Heart left ventricle (tissue), 16 donors: ENCODE results near the gene CAMP. TPM values are rescaled to one million over a fixed set of nuclear protein-coding genes. Genes with fewer than 3 reads are reported as not detected.

Source experiments
- ATAC-seq, 4 donors: fragments of 200-7000 bp; cut with Tn5 transposase; one replicate each; pipeline ENCODE4 v1.9.1; 2020 to 2022; ENCODE audit warnings: moderate library complexity in 4 of 4, mild to moderate bottlenecking in 3 of 4, moderate number of reproducible peaks in 1 of 4
- DNase-seq, 5 donors: peaks; one replicate each; pipeline ENCODE4 v3.0.0-alpha.2; 2020
- H3K27ac ChIP-seq, 12 donors: fragments of 200-600 bp; sonication (generic) in 4 of 12; one replicate each; pipeline versions ENCODE4 v1.5.0 to v1.8.0; 2016 to 2022; ENCODE audit warnings: mild to moderate bottlenecking in 2 of 12
- H3K27me3 ChIP-seq, 9 donors: fragments of 200-600 bp; sonication (generic) in 2 of 9; one replicate each; pipeline versions ENCODE4 v1.5.1 to v1.8.0; 2016 to 2022; ENCODE audit warnings: mild to moderate bottlenecking in 3 of 9
- H3K36me3 ChIP-seq, 9 donors: fragments of 200-600 bp; sonication (generic) in 2 of 9; one replicate each; pipeline versions ENCODE4 v1.5.0 to v1.8.0; 2018 to 2022; ENCODE audit warnings: mild to moderate bottlenecking in 2 of 9
- H3K4me1 ChIP-seq, 12 donors: fragments of 200-600 bp; sonication (generic) in 4 of 12; one replicate each; pipeline versions ENCODE4 v1.5.0 to v1.8.0; 2016 to 2022; ENCODE audit warnings: mild to moderate bottlenecking in 3 of 12
- H3K4me3 ChIP-seq, 12 donors: fragments of 200-600 bp; sonication (generic) in 4 of 12; one replicate each; pipeline versions ENCODE4 v1.5.0 to v1.8.0; 2017 to 2022; ENCODE audit warnings: mild to moderate bottlenecking in 9 of 12, moderate library complexity in 4 of 12
- H3K9me3 ChIP-seq, 12 donors: fragments of 200-600 bp; sonication (generic) in 4 of 12; one replicate each; pipeline versions ENCODE4 v1.5.0 to v1.8.0; 2016 to 2022; ENCODE audit warnings: mild to moderate bottlenecking in 1 of 12
- CTCF ChIP-seq, 12 donors: fragments of 200-600 bp; sonication (generic) in 4 of 12; IDR thresholded peaks; one replicate each; pipeline versions ENCODE4 v1.5.0 to v1.8.0; 2018 to 2022; ENCODE audit warnings: antibody characterized with exemption in 12 of 12, mild to moderate bottlenecking in 5 of 12
- POLR2A ChIP-seq, 2 donors: fragments of 450-650 bp; IDR thresholded peaks; one replicate each; pipeline ENCODE4 v1.6.1; 2017; ENCODE audit warnings: antibody characterized with exemption in 2 of 2, mild to moderate bottlenecking in 2 of 2, moderate library complexity in 2 of 2
- WGBS, 4 donors: extraction: QIAGEN DNeasy Blood & Tissue Kit in 2 of 4; methylation state at CpG; one replicate each; pipeline versions ENCODE4 v1.1.5 to v1.1.7; 2013 to 2018; 5-methylcytosine and 5-hydroxymethylcytosine counted together
- intact Hi-C, 10 donors: fragments of 100-400 bp; cut with DNase I; formaldehyde crosslinking; loops; one replicate each; pipeline versions ENCODE4 v1.11.1 to v1.14.2; 2022
- polyA plus RNA-seq, 2 donors: library from polyadenylated mRNA; stranded (reverse); fragments of 200-250 nt; gene quantifications; one replicate each; pipeline ENCODE4 v1.2.3, GENCODE V29; 2013
- total RNA-seq, 9 donors: library from RNA; depleted of rRNA in 2 of 9; stranded (reverse); fragments of >200 nt in 2 of 9; fragmentation: NEBNext Ultra II Directional in 3 of 9; extraction: Animal tissue kit (Norgen Biotek cat#: 25700) in 3 of 9; gene quantifications; one replicate each; pipeline versions ENCODE4 v1.1.0 to v1.2.4, GENCODE V29; 2016 to 2023
- donor health status: ischemic (EF 13 %, LVEDD 7.1; RV severe dilation, severe dysfunction).
- donor health status: healthy with polysubstance abuse.
- donor health status: DM: no; HTN: yes; CAD: no.
- donor health status: DM: no; HTN: no; CAD: no.
- donor health status: ischemic (EF 25% LVEDD 6.9; RV normal size, moderate dysfunction).
- donor health status: ischemic (EF 25% LVEDD 5.7; RV mildly dilated, moderate dysfunction).
- donor health status: healthy.
- donor health status: DM: yes; HTN: yes; CAD: no.
- donor health status: ischemic (EF 35%, LVEDD 5.7; RV mildly dilated, moderate dysfunction).
- donor health status: nonischemic (EF 11% LVEDD 7.7; RV severe dilation, severe dysfunction).
- donor health status: DM: yes; HTN: yes; CAD: no.
- donor health status: PGD.
- donor health status: ischemic (EF 29% LVEDD 5.4; RV normal size, mild dysfunction).
- donor health status: nonischemic (EF 23%, LVEDD 6.1; RV moderate dilation, normal function).

Gene CAMP
- total and polyA plus RNA-seq, 11 donors, result 0.48 to 3.0 (median 1.00) TPM; not detected in 7

- Histone ChIP-seq H3K27ac (no peak overlapping the region), H3K4me3 (no peak overlapping the region), H3K36me3 (peaks cover 0 to 26% (median 0%) of the 10 kb centered on the region in 9 donors), H3K4me1 (peaks cover 0 to 15% (median 9%) of the 10 kb centered on the region in 12 donors), H3K27me3 (no peaks in the 10 kb centered on the region), H3K9me3 (no peaks in the 10 kb centered on the region)
- DNase-seq (no peak), ATAC-seq (no peak)
- 93 to 94% (median 93%) methylated on average over 2 of the region's 2 CpGs for WGBS, 4 donors
- intact Hi-C loops, result no loop called here
- no peak for TF ChIP-seq CTCF (IDR thresholded peaks at IDR 0.05)
- TF ChIP-seq POLR2A (IDR thresholded peaks at IDR 0.05), result no peak
Observed at GRCh38 chr3:48184299-48184698, 39.0 kb upstream of the CAMP start.

GRCh38 chr3:48185129-48185528 is 38.2 kb upstream of the CAMP start:
- Histone ChIP-seq H3K4me1 (peaks cover 0 to 15% (median 9%) of the 10 kb centered on the region in 12 donors), H3K27ac (no peak overlapping the region), H3K27me3 (no peaks in the 10 kb centered on the region), H3K36me3 (peaks cover 0 to 21% (median 0%) of the 10 kb centered on the region in 9 donors), H3K9me3 (no peaks in the 10 kb centered on the region), H3K4me3 (no peak overlapping the region)
- no peak for DNase-seq
- intact Hi-C loops, result no loop called here
- 94 to 95% (median 94%) methylated on average over 4 of the region's 4 CpGs for WGBS, 4 donors
- no peak for ATAC-seq
- TF ChIP-seq CTCF (IDR thresholded peaks at IDR 0.05), result no peak
- TF ChIP-seq POLR2A (IDR thresholded peaks at IDR 0.05), result no peak

- H3K27me3 ChIP-seq, result no peaks in the 10 kb centered on the region
- H3K9me3 ChIP-seq, result no peaks in the 10 kb centered on the region
- DNase-seq, result no peak
- H3K4me1 ChIP-seq, result peaks cover 0 to 15% (median 9%) of the 10 kb centered on the region in 12 donors
- no peak for TF ChIP-seq POLR2A (IDR thresholded peaks at IDR 0.05)
- no peak for TF ChIP-seq CTCF (IDR thresholded peaks at IDR 0.05)
- no peak for ATAC-seq
- WGBS, 4 donors, result 39 to 55% (median 44%) methylated on average over 7 of the region's 7 CpGs
- H3K36me3 ChIP-seq, result peaks cover 0 to 10% (median 0%) of the 10 kb centered on the region in 9 donors
- peak overlapping the region in 10 of 12 donors; percentile 62 to 86 (median 73) for H3K4me3 ChIP-seq
- no peak overlapping the region for H3K27ac ChIP-seq
- intact Hi-C loops, result no loop called here
Observed at GRCh38 chr3:48186631-48187300, 36.5 kb upstream of the CAMP start.

- Histone ChIP-seq H3K4me3 (peak overlapping the region; percentile 54 to 86 (median 72)), H3K27ac (peak overlapping the region in 2 of 12 donors; percentile 46 to 71), H3K4me1 (peaks cover 0 to 15% (median 9%) of the 10 kb centered on the region in 12 donors), H3K27me3 (no peaks in the 10 kb centered on the region), H3K9me3 (no peaks in the 10 kb centered on the region), H3K36me3 (peaks cover 0 to 6% (median 0%) of the 10 kb centered on the region in 9 donors)
- ATAC-seq, result no peak
- WGBS, 4 donors, result 13 to 18% (median 14%) methylated on average over 8 of the region's 8 CpGs
- intact Hi-C loops, result no loop called here
- TF ChIP-seq POLR2A (IDR thresholded peaks at IDR 0.05) (no peak), CTCF (IDR thresholded peaks at IDR 0.05) (no peak)
- DNase-seq, result no peak
Observed at GRCh38 chr3:48187301-48187578, 36.1 kb upstream of the CAMP start.
